Astrocyte of the cerebellum (primary cell): ENCODE results near the gene SHROOM3.
A peak's percentile ranks its signal among the peaks of the same experiment; 100 is the strongest.

ENCODE experiments used
- DNase-seq: peaks from one replicate; pipeline ENCODE4 v3.0.0-alpha.2; 2011; ENCODE audit warnings: low read depth
- H3K4me3 ChIP-seq: 2 replicates; pipeline ENCODE4 v1.5.1; 2011; ENCODE audit warnings: mild to moderate bottlenecking, low read depth, low read length, moderate library complexity
- in situ Hi-C: cut with HindIII; loops from 2 replicates; pipeline ENCODE4 v1.10.0; 2017; ENCODE audit warnings: low sequenced_read_pairs
- TF ChIP-seq, protein P1 (sequence below): IDR thresholded peaks from 2 replicates; pipeline ENCODE4 v1.5.1; 2012; ENCODE audit warnings: low read length, low read depth, moderate library complexity, mild to moderate bottlenecking; ENCODE audit errors: missing control alignments

SHROOM3 gene

DNA sequence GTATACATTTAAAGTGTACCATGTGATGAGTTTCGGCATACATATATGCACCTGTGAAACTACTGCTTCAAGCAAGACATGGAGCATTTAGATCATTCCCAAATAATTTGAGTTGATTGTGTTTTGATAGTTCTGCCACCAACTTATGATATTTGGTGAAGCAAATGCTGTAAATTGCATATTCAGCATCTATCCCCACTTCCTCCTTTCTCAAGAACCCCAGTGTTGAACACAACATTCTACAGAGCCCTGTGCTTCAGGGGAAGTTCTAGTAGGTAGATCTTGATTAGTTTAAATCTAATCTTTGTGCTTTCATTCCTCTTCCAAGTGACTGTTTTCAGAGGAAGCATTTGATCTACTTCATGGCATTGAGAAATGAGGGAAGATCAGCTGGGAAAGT is 5.4 kb upstream of the SHROOM3 start:
- TF ChIP-seq, protein P1, sequence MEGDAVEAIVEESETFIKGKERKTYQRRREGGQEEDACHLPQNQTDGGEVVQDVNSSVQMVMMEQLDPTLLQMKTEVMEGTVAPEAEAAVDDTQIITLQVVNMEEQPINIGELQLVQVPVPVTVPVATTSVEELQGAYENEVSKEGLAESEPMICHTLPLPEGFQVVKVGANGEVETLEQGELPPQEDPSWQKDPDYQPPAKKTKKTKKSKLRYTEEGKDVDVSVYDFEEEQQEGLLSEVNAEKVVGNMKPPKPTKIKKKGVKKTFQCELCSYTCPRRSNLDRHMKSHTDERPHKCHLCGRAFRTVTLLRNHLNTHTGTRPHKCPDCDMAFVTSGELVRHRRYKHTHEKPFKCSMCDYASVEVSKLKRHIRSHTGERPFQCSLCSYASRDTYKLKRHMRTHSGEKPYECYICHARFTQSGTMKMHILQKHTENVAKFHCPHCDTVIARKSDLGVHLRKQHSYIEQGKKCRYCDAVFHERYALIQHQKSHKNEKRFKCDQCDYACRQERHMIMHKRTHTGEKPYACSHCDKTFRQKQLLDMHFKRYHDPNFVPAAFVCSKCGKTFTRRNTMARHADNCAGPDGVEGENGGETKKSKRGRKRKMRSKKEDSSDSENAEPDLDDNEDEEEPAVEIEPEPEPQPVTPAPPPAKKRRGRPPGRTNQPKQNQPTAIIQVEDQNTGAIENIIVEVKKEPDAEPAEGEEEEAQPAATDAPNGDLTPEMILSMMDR = no peak
- in situ Hi-C loops = loop anchor here (5.0 kb wide), 1 partner anchor 73 kb away; no protein-coding TSS in a partner anchor
- H3K4me3 ChIP-seq = no peak overlapping the region
- no peak for DNase-seq

DNA sequence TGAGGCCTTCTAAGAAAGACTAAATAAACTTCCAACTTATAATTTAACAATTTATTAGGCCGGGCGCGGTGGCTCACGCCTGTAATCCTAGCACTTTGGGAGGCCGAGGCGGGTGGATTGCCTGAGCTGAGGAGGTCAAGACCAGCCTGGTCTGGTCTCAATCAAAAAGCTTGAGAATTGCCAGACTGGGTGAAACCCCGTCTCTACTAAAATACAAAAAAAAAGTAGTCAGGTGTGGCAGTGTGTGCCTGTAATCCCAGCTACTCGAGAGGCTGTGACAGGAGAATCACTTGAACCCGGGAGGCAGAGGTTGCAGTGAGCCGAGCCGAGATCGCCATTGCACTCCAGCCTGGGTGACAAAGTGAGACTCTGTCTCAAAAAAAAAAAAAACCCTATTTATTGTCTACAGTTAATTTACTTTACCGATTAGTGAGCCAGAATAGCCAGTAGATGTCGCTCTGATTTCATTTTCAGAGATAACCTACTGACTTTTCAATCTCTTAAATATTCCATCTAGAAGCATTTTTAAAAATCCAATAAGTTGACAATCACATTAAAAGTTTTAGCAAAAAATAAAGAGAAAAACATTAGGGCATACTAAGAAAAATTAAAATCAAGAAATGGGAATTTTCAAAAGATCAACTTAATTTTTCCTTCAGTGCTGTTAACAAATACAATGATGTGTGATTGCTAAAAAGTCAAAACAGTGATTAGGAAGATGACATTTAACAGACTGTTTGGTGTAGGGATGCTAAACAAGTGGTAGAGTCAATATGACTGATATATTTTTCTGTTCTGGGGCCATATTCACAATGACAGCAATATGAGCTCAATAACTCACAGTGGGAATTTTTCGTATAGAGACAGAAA is 4.3 kb upstream of the SHROOM3 start:
- in situ Hi-C loops = loop anchor here (5.0 kb wide), 1 partner anchor 72 kb away; no protein-coding TSS in a partner anchor
- TF ChIP-seq, protein P1 = peak; percentile 47

DNA sequence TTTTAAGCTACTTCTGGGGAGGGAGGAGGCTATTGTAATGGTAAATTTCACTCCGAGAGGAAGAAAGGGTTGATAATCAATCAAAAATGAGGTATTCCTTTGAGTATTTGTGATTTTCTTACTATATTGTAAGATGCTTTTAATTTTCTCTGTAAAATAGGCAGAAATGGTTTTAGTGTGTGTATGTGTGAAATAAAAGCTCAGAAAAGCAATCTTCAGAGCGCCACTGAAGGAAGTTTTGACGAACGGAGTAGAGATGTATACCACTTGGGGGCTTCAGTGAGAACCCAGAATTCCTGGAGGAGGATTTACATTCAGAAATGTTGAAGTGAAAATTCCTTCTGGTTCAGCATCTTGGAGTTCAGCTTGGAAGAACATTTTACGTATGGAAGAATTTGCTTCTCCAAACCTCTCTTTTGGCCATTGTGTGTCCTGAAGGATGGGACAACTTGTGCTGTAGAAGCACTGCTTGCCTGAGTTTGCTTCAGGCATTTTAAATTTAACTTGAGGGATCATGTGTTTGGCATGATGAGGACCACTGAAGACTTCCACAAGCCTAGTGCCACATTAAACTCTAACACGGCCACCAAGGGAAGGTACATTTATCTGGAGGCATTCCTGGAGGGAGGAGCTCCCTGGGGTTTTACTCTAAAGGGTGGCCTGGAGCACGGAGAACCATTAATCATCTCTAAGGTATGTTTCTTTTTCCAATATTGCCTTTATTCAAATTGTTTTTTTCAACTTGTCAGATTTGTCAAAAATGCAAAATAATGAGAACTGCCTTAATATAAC is 695 bp downstream of the SHROOM3 start:
- TF ChIP-seq, protein P1 = peak; percentile 38
- peak overlapping the region; percentile 37 for H3K4me3 ChIP-seq
- DNase-seq = no peak
- in situ Hi-C loops = no loop called here

More for the DNA sequence above, 4.3 kb upstream of the SHROOM3 start:
- H3K4me3 ChIP-seq = no peak overlapping the region
- DNase-seq = peak; percentile 56

GRCh38 chr4:76439491-76439890 is 4.5 kb downstream of the SHROOM3 start:
- TF ChIP-seq, protein P1 = no peak
- DNase-seq = no peak
- no peak overlapping the region for H3K4me3 ChIP-seq
- in situ Hi-C loops = no loop called here

GRCh38 chr4:76441881-76442280 is 6.9 kb downstream of the SHROOM3 start:
- TF ChIP-seq, protein P1 = no peak

DNA sequence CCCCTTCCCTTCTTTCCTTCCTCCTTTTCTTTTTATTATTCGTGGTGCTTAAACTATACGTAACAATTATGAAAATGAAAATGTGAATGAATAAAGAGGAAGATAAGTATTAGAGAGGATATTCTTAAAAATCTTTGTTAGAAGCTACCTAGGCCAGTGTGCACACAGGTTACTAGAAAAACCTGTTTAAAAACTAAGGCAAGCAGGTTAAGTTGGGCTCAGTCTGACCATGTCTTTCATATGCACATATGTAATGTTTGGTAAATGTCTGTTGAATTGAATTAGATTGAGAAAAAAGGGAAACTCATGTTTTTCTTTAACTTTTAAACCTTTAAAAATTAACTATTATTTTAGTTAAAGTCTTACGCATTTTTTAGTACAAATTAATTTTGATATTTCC is 7.8 kb downstream of the SHROOM3 start:
- TF ChIP-seq, protein P1 = no peak

More at GRCh38 chr4:76441881-76442280, 6.9 kb downstream of the SHROOM3 start:
- DNase-seq = no peak
- in situ Hi-C loops = no loop called here
- no peak overlapping the region for H3K4me3 ChIP-seq

More for the DNA sequence above, 7.8 kb downstream of the SHROOM3 start:
- no peak for DNase-seq
- H3K4me3 ChIP-seq = no peak overlapping the region
- in situ Hi-C loops = no loop called here
